A549 (cell line): ENCODE data around the gene NUCB1. TPM values are rescaled to one million over a fixed set of nuclear protein-coding genes. Genes with fewer than 3 reads are reported as not detected.
"Not testable (repeated sequence)": the region's sequence is repeated elsewhere in the genome, so short reads cannot be mapped to it uniquely, and the experiment has no call there.

Experiments
- ATAC-seq, 2 experiments: fragments of 200-7000 bp in 1 of 2; fragments of >200 bp in 1 of 2; cut with Nextera tagmentation in 1 of 2; cut with Tn5 transposase in 1 of 2; 3 replicates each; pipeline versions ENCODE4 v1.8.0 to v1.9.1; 2018 to 2020; ENCODE audit warnings: mild to moderate bottlenecking in 1 of 2, moderate library complexity in 1 of 2
- CTCF ChIA-PET: fragments of 300-600 bp; sonication (Branson Sonifier 250); formaldehyde crosslinking; extraction: SDS; loops from one replicate; lab custom pipeline; 2021; ENCODE audit warnings: antibody characterized with exemption, inconsistent platforms; lab: Yijun Ruan, JAX
- POLR2A ChIA-PET: fragments of 350-600 bp; formaldehyde crosslinking; extraction: SDS; loops from one replicate; lab custom pipeline; 2021; ENCODE audit warnings: antibody characterized with exemption, inconsistent platforms; lab: Yijun Ruan, JAX
- DNase-seq, 2 experiments: peaks; one replicate each; pipeline versions ENCODE4 v3.0.0 to v3.0.0-alpha.2; 2011 to 2016; ENCODE audit warnings: low read depth in 1 of 2, low spot score in 1 of 2
- FAIRE-seq: peaks from 2 replicates; lab custom pipeline; 2011; peaks lifted over from hg19 to GRCh38; lab: Jason Lieb, UNC
- H3K27ac ChIP-seq, 2 experiments: fragments of >200 bp; sonication (Bioruptor Twin); formaldehyde crosslinking; 3 replicates each; pipeline ENCODE4 v1.5.1; 2016 to 2017
- H3K4me1 ChIP-seq: fragments of >200 bp; sonication (Bioruptor Twin); formaldehyde crosslinking; 3 replicates; pipeline ENCODE4 v1.6.1; 2016
- H3K4me2 ChIP-seq: fragments of >200 bp; sonication (Bioruptor Twin); formaldehyde crosslinking; 3 replicates; pipeline ENCODE4 v1.6.1; 2016
- H3K4me3 ChIP-seq: fragments of >200 bp; sonication (Bioruptor Twin); formaldehyde crosslinking; 3 replicates; pipeline ENCODE4 v1.5.1; 2016
- H3K9me3 ChIP-seq: fragments of >200 bp; sonication (Bioruptor Twin); formaldehyde crosslinking; 3 replicates; pipeline ENCODE4 v1.6.1; 2016
- ATOH8 ChIP-seq: fragments of 250-450 bp; sonication (Bioruptor Pico); IDR thresholded peaks from 2 replicates; pipeline ENCODE4 v1.5.0; 2020; ENCODE audit warnings: low read depth, mild to moderate bottlenecking, moderate library complexity
- CBX8 ChIP-seq: fragments of 200-600 bp; sonication (generic); IDR thresholded peaks from 2 replicates; pipeline ENCODE4 v1.6.1; 2016
- CEBPB ChIP-seq, 2 experiments: fragments of >200 bp in 1 of 2; sonication (Bioruptor Twin) in 1 of 2; formaldehyde crosslinking in 1 of 2; IDR thresholded peaks; 2 replicates each; pipeline ENCODE4 v1.6.1; 2012 to 2016
- CHD2 ChIP-seq: fragments of 150-350 bp; IDR thresholded peaks from 2 replicates; pipeline ENCODE4 v1.6.1; 2014; ENCODE audit warnings: low read length; ENCODE audit not compliant: partially characterized antibody
- CHD4 ChIP-seq: fragments of 200-600 bp; sonication (generic); IDR thresholded peaks from 2 replicates; pipeline ENCODE4 v1.6.1; 2016; ENCODE audit warnings: antibody characterized with exemption, mild to moderate bottlenecking, borderline replicate concordance
- EP300 ChIP-seq, 2 experiments: fragments of >200 bp; sonication (Bioruptor Twin); formaldehyde crosslinking; IDR thresholded peaks; 2 replicates in 1 of 2; 3 replicates in 1 of 2; pipeline ENCODE4 v1.6.1; 2016 to 2017
- ESRRA ChIP-seq: fragments of 150-350 bp; IDR thresholded peaks from 2 replicates; pipeline ENCODE4 v1.6.1; 2014; ENCODE audit warnings: mild to moderate bottlenecking, low read length, borderline replicate concordance
- FOSB ChIP-seq: fragments of 250-450 bp; sonication (Bioruptor Pico); IDR thresholded peaks from 2 replicates; pipeline ENCODE4 v1.5.0; 2020; ENCODE audit warnings: mild to moderate bottlenecking, moderate library complexity
- FOXS1 ChIP-seq: fragments of 250-450 bp; sonication (Bioruptor Pico); IDR thresholded peaks from 2 replicates; pipeline ENCODE4 v1.5.0; 2020; ENCODE audit warnings: mild to moderate bottlenecking, moderate library complexity
- GATA3 ChIP-seq: IDR thresholded peaks from 2 replicates; pipeline ENCODE4 v1.6.1; 2012; ENCODE audit warnings: borderline replicate concordance
- HES2 ChIP-seq: fragments of >200 bp; sonication (Bioruptor Twin); formaldehyde crosslinking; IDR thresholded peaks from 2 replicates; pipeline ENCODE4 v1.6.1; 2016
- HOXB13 ChIP-seq: fragments of 250-450 bp; sonication (Bioruptor Pico); IDR thresholded peaks from 2 replicates; pipeline ENCODE4 v1.5.0; 2020; ENCODE audit warnings: low read depth, mild to moderate bottlenecking, moderate library complexity
- HOXB5 ChIP-seq: fragments of 250-450 bp; sonication (Bioruptor Pico); IDR thresholded peaks from 2 replicates; pipeline ENCODE4 v1.5.0; 2020; ENCODE audit warnings: mild to moderate bottlenecking, moderate library complexity
- JUNB ChIP-seq: fragments of >200 bp; sonication (Bioruptor Twin); formaldehyde crosslinking; IDR thresholded peaks from 2 replicates; pipeline ENCODE4 v1.6.1; 2016
- KDM1A ChIP-seq: fragments of 200-600 bp; sonication (generic); IDR thresholded peaks from 2 replicates; pipeline ENCODE4 v1.6.1; 2016; ENCODE audit warnings: low read depth, mild to moderate bottlenecking
- KDM5A ChIP-seq: fragments of 200-600 bp; sonication (generic); IDR thresholded peaks from 2 replicates; pipeline ENCODE4 v1.6.1; 2016; ENCODE audit warnings: antibody characterized with exemption, mild to moderate bottlenecking
- MAFK ChIP-seq: fragments of 450-650 bp; IDR thresholded peaks from 2 replicates; pipeline ENCODE4 v1.6.1; 2014; ENCODE audit not compliant: partially characterized antibody
- NFE2L2 ChIP-seq: fragments of 150-350 bp; conservative IDR thresholded peaks from 2 replicates; pipeline ENCODE4 v1.6.1; 2014; ENCODE audit warnings: low read length
- POLR2A ChIP-seq: IDR thresholded peaks from 2 replicates; pipeline ENCODE4 v1.6.1; 2012; ENCODE audit warnings: mild to moderate bottlenecking, low read length
- POLR2AphosphoS2 ChIP-seq: conservative IDR thresholded peaks from 2 replicates; pipeline ENCODE4 v1.6.1; 2012; ENCODE audit warnings: low read length, improper control_type of control experiment, inconsistent platforms
- RARB ChIP-seq: fragments of 250-450 bp; sonication (Bioruptor Pico); IDR thresholded peaks from 2 replicates; pipeline ENCODE4 v1.8.0; 2021; ENCODE audit warnings: mild to moderate bottlenecking, moderate library complexity
- RCOR1 ChIP-seq: fragments of 150-350 bp; IDR thresholded peaks from 2 replicates; pipeline ENCODE4 v1.6.1; 2014; ENCODE audit warnings: antibody characterized with exemption, low read length, low read depth
- RFX5 ChIP-seq: fragments of 450-650 bp; IDR thresholded peaks from 2 replicates; pipeline ENCODE4 v1.7.1; 2014; ENCODE audit warnings: antibody characterized with exemption, mild to moderate bottlenecking, moderate library complexity
- SMC3 ChIP-seq: fragments of >200 bp; sonication (Bioruptor Twin); formaldehyde crosslinking; IDR thresholded peaks from 3 replicates; pipeline ENCODE4 v1.6.1; 2018; ENCODE audit warnings: inconsistent platforms
- SREBF2 ChIP-seq: fragments of 450-650 bp; IDR thresholded peaks from 2 replicates; pipeline ENCODE4 v1.6.1; 2014; ENCODE audit warnings: mild to moderate bottlenecking, moderate library complexity
- TFCP2L1 ChIP-seq: fragments of 250-450 bp; sonication (Bioruptor Pico); IDR thresholded peaks from 2 replicates; pipeline ENCODE4 v1.5.0; 2021; ENCODE audit warnings: mild to moderate bottlenecking
- TP53 ChIP-seq: fragments of 250-450 bp; sonication (Bioruptor Pico); IDR thresholded peaks from 2 replicates; pipeline ENCODE4 v1.5.0; 2021; ENCODE audit warnings: mild to moderate bottlenecking, moderate library complexity
- ZC3H11A ChIP-seq: fragments of 450-650 bp; IDR thresholded peaks from 2 replicates; pipeline ENCODE4 v1.6.1; 2014; ENCODE audit warnings: antibody characterized with exemption, mild to moderate bottlenecking
- ZFP36 ChIP-seq: fragments of 450-650 bp; IDR thresholded peaks from 2 replicates; pipeline ENCODE4 v1.6.1; 2014; ENCODE audit warnings: borderline replicate concordance; ENCODE audit not compliant: partially characterized antibody
- ZNF302 ChIP-seq: fragments of 250-450 bp; sonication (Bioruptor Pico); IDR thresholded peaks from 2 replicates; pipeline ENCODE4 v1.9.0; 2021; ENCODE audit warnings: inconsistent platforms, mild to moderate bottlenecking, moderate library complexity
- WGBS: methylation state at CpG from one replicate; pipeline ENCODE4 v1.1.6; 2017; ENCODE audit errors: missing lambda C conversion rate; 5-methylcytosine and 5-hydroxymethylcytosine counted together
- polyA plus RNA-seq, 4 experiments: library from polyadenylated mRNA; depleted of rRNA in 3 of 4; stranded (reverse); fragments of >200 nt; fragmentation: RNase III in 1 of 4; extraction: RNeasy Plus Mini Kit Qiagen cat#74134 plus additional on column Dnase treatment in 1 of 4; gene quantifications; 2 replicates in 3 of 4; 3 replicates in 1 of 4; pipeline ENCODE4 v1.2.3, GENCODE V29; 2011 to 2017
- TF ChIP-seq, protein P1 (sequence below): IDR thresholded peaks from 2 replicates; pipeline ENCODE4 v1.6.1; 2012; ENCODE audit warnings: low read depth, borderline replicate concordance

The NUCB1 gene
- polyA plus RNA-seq, 2 of the 4 experiments (the other 2 are of a cell fraction) = 79.5 to 182 TPM

DNA sequence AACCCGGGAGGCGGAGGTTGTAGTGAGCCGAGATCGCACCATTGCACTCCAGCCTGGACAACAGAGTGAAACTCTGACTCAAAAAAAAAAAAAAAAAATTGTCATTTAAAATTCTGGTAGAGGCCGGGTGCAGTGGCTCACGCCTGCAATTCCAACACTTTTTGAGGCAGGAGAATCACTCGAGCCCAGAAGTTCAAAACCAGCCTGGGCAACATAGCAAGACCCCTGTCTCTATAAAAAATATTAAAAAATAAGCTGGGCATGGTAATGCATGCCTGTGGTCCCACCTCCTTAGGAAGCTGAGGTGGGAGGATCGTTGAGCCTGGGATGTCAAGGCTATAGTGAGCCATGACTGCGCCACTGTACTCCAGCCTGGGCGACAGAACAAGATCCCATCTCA, 6.2 kb downstream of the NUCB1 start:
- DNase-seq (no peak), FAIRE-seq (no peak), ATAC-seq (no peak)
- Histone ChIP-seq H3K4me2 (no peak overlapping the region), H3K9me3 (no peaks in the 10 kb centered on the region), H3K27ac (no peak overlapping the region), H3K4me1 (peaks cover 5% of the 10 kb centered on the region; the same call in 1 of the 3 replicates), H3K4me3 (no peak overlapping the region)
- ChIA-PET POLR2A (no interaction called here), CTCF (interaction anchor here (1.2 to 1.9 kb wide), 5 partner anchors 9 to 118 kb away, joined by 3 to 7 read pairs (median 3); partner anchors contain the start of genes GYS1 and RUVBL2)
- 95% methylated on average over 10 of the region's 10 CpGs for WGBS
- TF ChIP-seq HOXB13 (CRISPR knock-in tag) (no peak), GATA3 (no peak), ESRRA (no peak), POLR2AphosphoS2 (no peak), CHD4 (no peak), KDM1A (no peak), POLR2A (no peak), ATOH8 (CRISPR knock-in tag) (no peak), MAFK (no peak), TP53 (no peak), SMC3 (no peak), RFX5 (no peak), RCOR1 (no peak)

DNA sequence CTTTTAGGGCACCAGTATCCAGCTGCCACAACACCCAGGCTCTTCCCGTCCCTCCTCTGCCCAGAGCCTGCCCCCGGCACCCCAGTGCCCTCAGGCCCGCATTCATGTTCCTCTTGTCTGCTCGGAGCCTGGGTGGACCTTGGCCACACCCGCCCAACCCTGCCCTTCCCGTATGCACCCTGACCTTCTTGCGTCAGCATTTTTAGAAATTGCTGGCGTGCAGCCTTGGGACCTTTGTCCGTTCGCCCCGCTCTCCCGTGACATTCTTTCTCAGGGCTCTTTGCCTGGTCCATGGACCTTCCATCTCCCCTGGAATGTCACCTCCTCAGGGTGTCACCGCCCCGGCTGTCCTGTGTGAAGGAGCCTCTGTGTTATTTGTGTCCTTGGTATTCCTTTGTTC, 7.6 kb downstream of the NUCB1 start:
- POLR2A ChIA-PET = no interaction called here
- H3K4me1 ChIP-seq = no peaks in the 10 kb centered on the region; the same call in 2 of the 3 replicates
- WGBS = 86% methylated on average over 14 of the region's 14 CpGs
- TF ChIP-seq SREBF2 (no peak), NFE2L2 (no peak), FOSB (CRISPR knock-in tag) (no peak), SMC3 (no peak), RARB (CRISPR knock-in tag) (no peak), HOXB5 (CRISPR knock-in tag) (no peak), CBX8 (no peak), KDM5A (no peak), HES2 (no peak), CEBPB (IDR thresholded peaks at IDR 0.05) (no peak), CHD2 (no peak), EP300 (IDR thresholded peaks at IDR 0.05) (no peak), ZFP36 (no peak), ZNF302 (CRISPR knock-in tag) (no peak), POLR2A (no peak), ZC3H11A (no peak), JUNB (no peak), FOXS1 (CRISPR knock-in tag) (no peak), TFCP2L1 (CRISPR knock-in tag) (no peak)
- TF ChIP-seq, protein P1, sequence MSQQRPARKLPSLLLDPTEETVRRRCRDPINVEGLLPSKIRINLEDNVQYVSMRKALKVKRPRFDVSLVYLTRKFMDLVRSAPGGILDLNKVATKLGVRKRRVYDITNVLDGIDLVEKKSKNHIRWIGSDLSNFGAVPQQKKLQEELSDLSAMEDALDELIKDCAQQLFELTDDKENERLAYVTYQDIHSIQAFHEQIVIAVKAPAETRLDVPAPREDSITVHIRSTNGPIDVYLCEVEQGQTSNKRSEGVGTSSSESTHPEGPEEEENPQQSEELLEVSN = no peak
- no peak overlapping the region for H3K4me3 ChIP-seq
- H3K4me2 ChIP-seq = no peak overlapping the region
- peak; percentile 17 to 36; a peak in 1 of 6 replicates for ATAC-seq
- CTCF ChIA-PET = interaction anchor here (1.3 kb wide), 1 partner anchor 11 kb away, joined by 3 read pairs; no protein-coding TSS in a partner anchor
- DNase-seq = no peak
- no peak overlapping the region; a peak in 1 of 6 replicates for H3K27ac ChIP-seq
- no peak for FAIRE-seq
- H3K9me3 ChIP-seq = no peaks in the 10 kb centered on the region

DNA sequence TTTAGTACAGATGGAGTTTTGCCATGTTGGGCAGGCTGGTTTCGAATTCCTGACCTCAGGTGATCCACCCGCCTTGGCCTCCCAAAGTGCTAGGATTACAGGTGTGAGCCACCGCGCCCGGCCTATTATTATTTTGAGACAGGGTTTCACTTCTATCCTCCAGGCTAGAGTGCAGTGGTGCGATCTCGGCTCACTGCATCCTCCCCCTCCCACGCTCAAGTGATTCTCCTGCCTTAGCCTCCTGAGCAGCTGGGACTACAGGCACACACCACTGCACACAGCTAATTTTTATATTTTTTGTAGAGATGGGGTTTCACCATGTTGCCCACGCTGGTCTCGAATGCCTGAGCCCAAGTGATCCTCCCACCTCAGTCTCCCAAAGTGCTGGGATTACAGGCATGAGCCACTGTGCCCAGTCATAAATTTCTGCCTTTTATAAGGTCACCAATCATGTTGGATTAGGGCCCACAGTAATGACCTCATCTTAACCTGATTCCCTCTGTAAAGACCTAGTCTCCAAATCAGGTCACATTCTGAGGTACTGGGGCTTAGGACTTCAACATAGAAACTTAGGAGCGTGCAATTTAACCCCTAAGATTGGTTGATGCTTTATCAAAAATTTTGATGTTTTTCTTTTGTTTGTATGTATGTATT, 9.4 kb downstream of the NUCB1 start:
- H3K4me2 ChIP-seq, ATAC-seq, DNase-seq, POLR2A ChIA-PET, H3K9me3 ChIP-seq, H3K4me1 ChIP-seq, FAIRE-seq, H3K4me3 ChIP-seq, H3K27ac ChIP-seq: not testable (repeated sequence)
- CTCF ChIA-PET = interaction anchor here (1.2 to 2.8 kb wide), 2 partner anchors 9 kb away, joined by 3 to 16 read pairs; partner anchors contain the start of gene NUCB1
- 94% methylated on average over 11 of the region's 11 CpGs for WGBS
